ENCODE results near the gene RALB. TPM values are rescaled to one million over a fixed set of nuclear protein-coding genes. Genes with fewer than 3 reads are reported as not detected.
"Not testable (repeated sequence)": the region's sequence is repeated elsewhere in the genome, so short reads cannot be mapped to it uniquely, and the experiment has no call there.

RALB gene
- total RNA-seq, 1 donor from 2014 or later, result 108 TPM

- no peak for DNase-seq (ENCODE audit: low read depth)
Observed at GRCh38 chr2:120224735-120225548, 27.7 kb upstream of the RALB start.

- DNase-seq (ENCODE audit: low read depth), result no peak
Observed at GRCh38 chr2:120225549-120226065, 27.0 kb upstream of the RALB start.

GRCh38 chr2:120226316-120226715 is 26.3 kb upstream of the RALB start:
- DNase-seq (ENCODE audit: low read depth), result no peak

GRCh38 chr2:120227111-120227991 is 25.3 kb upstream of the RALB start:
- no peak for DNase-seq (ENCODE audit: low read depth)

GRCh38 chr2:120228503-120228902 is 24.1 kb upstream of the RALB start:
- peak; percentile 68 for DNase-seq (ENCODE audit: low read depth)

- no peak for DNase-seq (ENCODE audit: low read depth)
Observed at GRCh38 chr2:120229341-120229740, 23.3 kb upstream of the RALB start.

- DNase-seq (ENCODE audit: low read depth), result no peak
Observed at GRCh38 chr2:120230515-120231471, 21.9 kb upstream of the RALB start.

GRCh38 chr2:120231564-120231973 is 21.1 kb upstream of the RALB start:
- no peak for DNase-seq (ENCODE audit: low read depth)

GRCh38 chr2:120231974-120232635 is 20.5 kb upstream of the RALB start:
- peak; percentile 41 for DNase-seq (ENCODE audit: low read depth)

GRCh38 chr2:120233292-120233691 is 19.4 kb upstream of the RALB start:
- DNase-seq (ENCODE audit: low read depth), result no peak

GRCh38 chr2:120235158-120235557 is 17.5 kb upstream of the RALB start:
- not testable (repeated sequence) for DNase-seq (ENCODE audit: low read depth)

- no peak for DNase-seq (ENCODE audit: low read depth)
Observed at GRCh38 chr2:120235681-120236080, 17.0 kb upstream of the RALB start.

GRCh38 chr2:120236316-120236715 is 16.3 kb upstream of the RALB start:
- DNase-seq (ENCODE audit: low read depth), result no peak

GRCh38 chr2:120236791-120237190 is 15.9 kb upstream of the RALB start:
- DNase-seq (ENCODE audit: low read depth), result no peak

- peak; percentile 89 for DNase-seq (ENCODE audit: low read depth)
Observed at GRCh38 chr2:120237491-120237902, 15.2 kb upstream of the RALB start.

- peak; percentile 86 for DNase-seq (ENCODE audit: low read depth)
Observed at GRCh38 chr2:120238728-120239487, 13.7 kb upstream of the RALB start.

GRCh38 chr2:120239488-120240287 is 13.0 kb upstream of the RALB start:
- peak; percentile 89 for DNase-seq (ENCODE audit: low read depth)

GRCh38 chr2:120240901-120241429 is 11.7 kb upstream of the RALB start:
- no peak for DNase-seq (ENCODE audit: low read depth)

GRCh38 chr2:120241684-120242083 is 11.0 kb upstream of the RALB start:
- no peak for DNase-seq (ENCODE audit: low read depth)

Data from renal cortical epithelial cell (primary cell).